Gastroesophageal sphincter (tissue), 4 donors: Measurements from ENCODE around the gene TMEM221. TPM values are rescaled to one million over a fixed set of nuclear protein-coding genes. Genes with fewer than 3 reads are reported as not detected.

Source experiments
- ATAC-seq: fragments of 150-250 bp; one replicate; pipeline ENCODE4 v1.9.1; 2016; ENCODE audit warnings: mild to moderate bottlenecking, moderate library complexity
- H3K27ac ChIP-seq, 4 donors: fragments of 200-600 bp; sonication (generic) in 3 of 4; 1 replicate in 3 of 4; 2 replicates in 1 of 4; pipeline ENCODE4 v1.5.1; 2016 to 2019
- H3K27me3 ChIP-seq: fragments of 200-600 bp; sonication (generic); one replicate; pipeline ENCODE4 v1.5.1; 2019
- H3K36me3 ChIP-seq, 2 donors: fragments of 200-600 bp; sonication (generic); one replicate each; pipeline ENCODE4 v1.5.1; 2019; ENCODE audit warnings: control low read depth in 1 of 2
- H3K4me1 ChIP-seq, 3 donors: fragments of 200-600 bp; sonication (generic); 1 replicate in 2 of 3; 2 replicates in 1 of 3; pipeline ENCODE4 v1.5.1; 2016 to 2019; ENCODE audit warnings: control low read depth in 2 of 3
- H3K4me3 ChIP-seq, 2 donors: fragments of 200-600 bp; sonication (generic); one replicate each; pipeline ENCODE4 v1.5.1; 2019; ENCODE audit warnings: mild to moderate bottlenecking in 1 of 2, moderate library complexity in 1 of 2
- H3K9me3 ChIP-seq, 3 donors: fragments of 200-600 bp; sonication (generic); one replicate each; pipeline ENCODE4 v1.5.1; 2017 to 2019; ENCODE audit warnings: control low read depth in 2 of 3
- CTCF ChIP-seq, 4 experiments: fragments of 200-600 bp in 2 of 4; fragments of 450-650 bp in 2 of 4; sonication (generic) in 1 of 4; IDR thresholded peaks; one replicate each; pipeline ENCODE4 v1.5.1; 2017 to 2019; ENCODE audit warnings: antibody characterized with exemption in 4 of 4, mild to moderate bottlenecking in 2 of 4, moderate library complexity in 2 of 4
- EP300 ChIP-seq: sonication (generic); formaldehyde crosslinking; IDR thresholded peaks from one replicate; pipeline ENCODE4 v1.6.1; 2017; ENCODE audit warnings: antibody characterized with exemption, mild to moderate bottlenecking
- POLR2A ChIP-seq, 2 donors: fragments of 450-650 bp; IDR thresholded peaks; one replicate each; pipeline ENCODE4 v1.6.1; 2017; ENCODE audit warnings: antibody characterized with exemption in 2 of 2, mild to moderate bottlenecking in 2 of 2, moderate library complexity in 1 of 2
- POLR2AphosphoS5 ChIP-seq: sonication (generic); formaldehyde crosslinking; IDR thresholded peaks from one replicate; pipeline ENCODE4 v1.6.1; 2017; ENCODE audit warnings: antibody characterized with exemption
- WGBS, 2 donors: methylation state at CpG; one replicate each; pipeline ENCODE4 v1.1.5; 2018; ENCODE audit warnings: low coverage in 1 of 2; 5-methylcytosine and 5-hydroxymethylcytosine counted together
- total RNA-seq, 4 donors: library from RNA; depleted of rRNA; stranded (reverse); fragments of >200 nt; gene quantifications; one replicate each; pipeline ENCODE4 v1.1.0, GENCODE V29; 2016

Gene TMEM221
- total RNA-seq, 4 donors from 2014 or later, result 0.46 to 1.3 TPM; not detected in 2

- ATAC-seq, result no peak
- peaks cover 0 to 31% (median 0%) of the 10 kb centered on the region in 3 donors for H3K4me1 ChIP-seq
- H3K9me3 ChIP-seq, result no peaks in the 10 kb centered on the region
- no peaks in the 10 kb centered on the region for H3K27me3 ChIP-seq
- TF ChIP-seq CTCF (IDR thresholded peaks at IDR 0.05), result no peak
- TF ChIP-seq EP300, result no peak
- no peak for TF ChIP-seq POLR2A (IDR thresholded peaks at IDR 0.05)
- TF ChIP-seq POLR2AphosphoS5, result no peak
- H3K27ac ChIP-seq, result no peak overlapping the region
- WGBS, 2 donors, result 64 to 79% methylated on average over 7 to 9 of the region's 18 CpGs
- peaks cover 0 to 55% of the 10 kb centered on the region in 2 donors for H3K36me3 ChIP-seq
- H3K4me3 ChIP-seq, result no peak overlapping the region
Measured at GRCh38 chr19:17487284-17488121, 39.0 kb upstream of the TMEM221 start.

- H3K4me3 ChIP-seq, result no peak overlapping the region
- TF ChIP-seq CTCF (IDR thresholded peaks at IDR 0.05) (no peak), POLR2A (IDR thresholded peaks at IDR 0.05) (no peak), EP300 (no peak), POLR2AphosphoS5 (no peak)
- peaks cover 0 to 39% (median 0%) of the 10 kb centered on the region in 3 donors for H3K4me1 ChIP-seq
- WGBS, 2 donors, result 100% methylated on average over 1 of the region's 58 CpGs; no CpG with 5 or more reads in 1 of the 2 donors
- peaks cover 0 to 50% of the 10 kb centered on the region in 2 donors for H3K36me3 ChIP-seq
- no peak overlapping the region for H3K27ac ChIP-seq
- H3K27me3 ChIP-seq, result no peaks in the 10 kb centered on the region
- ATAC-seq, result no peak
- H3K9me3 ChIP-seq, result no peaks in the 10 kb centered on the region
Measured at GRCh38 chr19:17486545-17487240, 38.2 kb upstream of the TMEM221 start.

DNA sequence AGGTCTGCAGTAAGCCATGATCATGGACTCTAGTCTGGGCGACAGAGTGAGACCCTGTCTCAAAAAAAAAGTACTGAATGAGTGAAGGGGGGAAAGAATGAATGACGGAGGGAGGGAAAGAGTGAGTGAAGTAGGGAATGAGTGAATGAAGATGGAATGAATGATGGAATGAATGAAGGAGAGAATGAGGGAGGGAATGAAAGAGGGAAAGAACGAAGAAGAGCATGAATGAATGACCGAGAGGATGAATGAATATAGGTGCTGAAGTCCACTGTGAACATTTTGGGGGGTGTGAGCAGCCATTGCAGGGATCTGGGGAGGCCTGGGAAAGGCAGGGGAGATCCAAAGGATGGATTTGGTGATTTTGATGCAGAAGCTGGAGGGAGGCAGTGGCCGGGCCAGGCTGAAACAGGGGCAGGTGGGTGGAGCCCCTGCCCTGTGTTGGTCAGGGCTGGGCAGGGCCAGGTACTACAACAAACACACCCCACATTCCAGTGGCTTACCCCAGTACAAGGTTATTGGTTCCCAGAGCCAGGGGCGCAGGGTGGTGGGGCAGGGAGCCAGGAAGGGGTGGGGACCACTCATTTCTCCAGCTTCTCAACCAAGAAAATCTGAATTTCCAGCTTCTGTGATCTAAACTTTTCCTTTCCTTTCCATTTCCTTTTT lies 36.2 kb upstream of the TMEM221 start:
- Histone ChIP-seq H3K27ac (no peak overlapping the region), H3K36me3 (peaks cover 0 to 38% of the 10 kb centered on the region in 2 donors), H3K4me1 (peaks cover 0 to 42% (median 0%) of the 10 kb centered on the region in 3 donors), H3K27me3 (no peaks in the 10 kb centered on the region), H3K9me3 (no peaks in the 10 kb centered on the region), H3K4me3 (no peak overlapping the region)
- no peak for TF ChIP-seq EP300
- no peak for TF ChIP-seq CTCF (IDR thresholded peaks at IDR 0.05)
- TF ChIP-seq POLR2AphosphoS5, result no peak
- no peak for TF ChIP-seq POLR2A (IDR thresholded peaks at IDR 0.05)
- WGBS, 2 donors, result 80 to 87% methylated on average over 4 to 6 of the region's 6 CpGs
- ATAC-seq, result no peak

DNA sequence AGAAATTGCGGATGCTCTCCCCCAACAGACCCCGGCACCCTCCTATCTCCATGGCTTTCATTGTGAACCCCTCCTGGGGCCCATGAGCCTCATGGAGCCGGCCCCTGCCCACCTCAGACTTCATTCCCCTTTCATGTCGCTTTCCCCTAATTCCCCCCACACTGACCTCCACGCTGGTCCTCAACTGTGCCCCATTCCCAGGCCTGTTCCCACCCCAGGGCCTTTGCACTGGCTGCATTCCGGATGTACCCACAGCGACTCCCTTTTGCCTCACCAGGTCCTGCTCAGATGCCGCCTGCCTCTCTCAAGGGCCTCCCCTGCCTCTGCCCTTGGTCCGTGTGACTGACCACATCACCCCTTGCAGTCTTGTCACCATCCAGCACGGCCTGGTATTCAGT lies 35.1 kb upstream of the TMEM221 start:
- Histone ChIP-seq H3K4me3 (no peak overlapping the region), H3K9me3 (no peaks in the 10 kb centered on the region), H3K27ac (no peak overlapping the region), H3K36me3 (peaks cover 0 to 28% of the 10 kb centered on the region in 2 donors), H3K4me1 (peaks cover 0 to 33% (median 0%) of the 10 kb centered on the region in 3 donors), H3K27me3 (no peaks in the 10 kb centered on the region)
- ATAC-seq, result no peak
- no peak for TF ChIP-seq CTCF (IDR thresholded peaks at IDR 0.05)
- no peak for TF ChIP-seq POLR2AphosphoS5
- TF ChIP-seq POLR2A (IDR thresholded peaks at IDR 0.05), result no peak
- TF ChIP-seq EP300, result no peak
- 94% methylated on average over 9 of the region's 10 CpGs; no CpG with 5 or more reads in 1 of the 2 donors for WGBS, 2 donors
